ENCODE measurements around the gene B4GALT4.

DNA sequence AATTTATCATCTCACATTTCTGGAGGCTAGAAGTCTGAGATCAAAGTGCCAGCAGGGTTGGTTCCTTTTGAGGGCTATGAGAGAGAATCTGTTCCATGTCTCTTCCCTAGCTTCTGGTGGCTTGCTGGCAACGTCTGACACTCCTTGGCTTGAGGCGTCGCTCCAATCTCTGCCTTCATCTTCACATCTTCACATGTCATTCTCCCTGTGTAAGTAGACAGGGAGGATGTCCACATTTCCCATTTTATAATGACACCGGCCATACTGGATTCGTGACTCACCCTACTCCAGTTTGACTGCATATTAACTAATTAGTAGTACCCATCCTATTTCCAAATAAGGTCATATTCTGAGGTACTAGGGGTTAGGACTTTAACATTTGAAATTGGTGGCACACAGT, 36.0 kb upstream of the B4GALT4 start:
- no peak for TF ChIP-seq NFRKB (IDR thresholded peaks at IDR 0.05)
- TF ChIP-seq ELF4 (IDR thresholded peaks at IDR 0.05) = no peak
- no peak for TF ChIP-seq FOXA1 (IDR thresholded peaks at IDR 0.05)
- no peak for TF ChIP-seq ZNF384 (IDR thresholded peaks at IDR 0.05)
- no peak for TF ChIP-seq SUZ12 (IDR thresholded peaks at IDR 0.05)
- TF ChIP-seq BHLHE40 (IDR thresholded peaks at IDR 0.05; ENCODE audit: borderline replicate concordance) = no peak
- TF ChIP-seq FOXM1 (IDR thresholded peaks at IDR 0.05; ENCODE audit: borderline replicate concordance) = no peak
- no peak for TF ChIP-seq TARDBP (IDR thresholded peaks at IDR 0.05)
- TF ChIP-seq LEF1 (IDR thresholded peaks at IDR 0.05; ENCODE audit: borderline replicate concordance) = no peak

All from HEK293T (cell line).